RWPE2 (cell line): ENCODE results near the gene LAMB4.

ENCODE experiments used
- ATAC-seq: fragments of 200-7000 bp; cut with Tn5 transposase; 3 replicates; pipeline ENCODE4 v1.9.1; 2021; ENCODE audit warnings: low read depth
- DNase-seq: peaks from one replicate; pipeline ENCODE4 v3.0.0-alpha.2; 2020; ENCODE audit warnings: low spot score
- H3K27ac ChIP-seq: fragments of 450-650 bp; 2 replicates; pipeline ENCODE4 v1.5.1; 2017; ENCODE audit warnings: mild to moderate bottlenecking; ENCODE audit not compliant: poor library complexity, severe bottlenecking
- H3K27me3 ChIP-seq: fragments of 250-450 bp; sonication (Bioruptor Pico); 2 replicates; pipeline ENCODE4 v1.5.1; 2021; ENCODE audit warnings: mild to moderate bottlenecking, moderate library complexity; ENCODE audit not compliant: insufficient read depth, poor library complexity, severe bottlenecking
- H3K36me3 ChIP-seq: fragments of 250-450 bp; sonication (Bioruptor Pico); 2 replicates; pipeline ENCODE4 v1.5.1; 2020; ENCODE audit warnings: low read depth, mild to moderate bottlenecking, moderate library complexity
- H3K4me1 ChIP-seq: fragments of 250-450 bp; sonication (Bioruptor Pico); 2 replicates; pipeline ENCODE4 v1.5.1; 2021; ENCODE audit warnings: mild to moderate bottlenecking, moderate library complexity; ENCODE audit not compliant: insufficient read depth, poor library complexity, severe bottlenecking
- H3K4me3 ChIP-seq: fragments of 250-450 bp; sonication (Bioruptor Pico); 2 replicates; pipeline ENCODE4 v1.5.1; 2021; ENCODE audit warnings: mild to moderate bottlenecking, moderate library complexity; ENCODE audit not compliant: severe bottlenecking
- H3K9me3 ChIP-seq: fragments of 250-450 bp; sonication (Bioruptor Pico); 2 replicates; pipeline ENCODE4 v1.5.1; 2021; ENCODE audit warnings: mild to moderate bottlenecking, moderate library complexity; ENCODE audit not compliant: severe bottlenecking
- CTCF ChIP-seq: fragments of 450-650 bp; IDR thresholded peaks from one replicate; pipeline ENCODE4 v1.5.1; 2017; ENCODE audit warnings: mild to moderate bottlenecking, moderate library complexity; ENCODE audit not compliant: poor library complexity, severe bottlenecking

The LAMB4 gene

DNA sequence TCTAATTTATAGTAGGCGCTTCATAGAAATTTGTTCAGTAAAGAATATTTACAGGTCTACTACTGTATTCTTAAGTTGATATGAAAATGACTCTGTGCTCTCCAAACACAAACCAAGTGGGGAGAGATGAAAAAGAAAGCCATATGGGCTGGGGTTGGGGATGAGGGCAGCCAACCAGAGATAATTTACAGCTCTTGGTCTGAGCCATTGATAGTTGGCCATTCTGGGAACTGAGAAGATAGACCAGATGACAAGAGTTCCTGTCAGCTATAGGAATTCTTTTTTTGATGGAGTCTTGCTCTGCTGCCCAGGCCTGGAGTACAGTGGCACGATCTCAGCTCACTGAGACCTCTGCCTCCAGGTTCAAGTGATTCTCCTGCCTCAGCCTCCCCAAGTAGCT is 57.4 kb downstream of the LAMB4 start:
- no peaks in the 10 kb centered on the region for H3K36me3 ChIP-seq
- no peak overlapping the region for H3K4me3 ChIP-seq
- no peak overlapping the region for H3K27ac ChIP-seq
- no peak for DNase-seq
- H3K9me3 ChIP-seq: no peaks in the 10 kb centered on the region
- H3K4me1 ChIP-seq: no peaks in the 10 kb centered on the region
- no peak for TF ChIP-seq CTCF
- no peak for ATAC-seq
- no peaks in the 10 kb centered on the region for H3K27me3 ChIP-seq

- no peak overlapping the region for H3K27ac ChIP-seq
- H3K9me3 ChIP-seq: no peaks in the 10 kb centered on the region
- H3K27me3 ChIP-seq: no peaks in the 10 kb centered on the region
- peaks cover under 1% of the 10 kb centered on the region for H3K4me1 ChIP-seq
- no peak overlapping the region for H3K4me3 ChIP-seq
- ATAC-seq: no peak
- DNase-seq: no peak
- no peak for TF ChIP-seq CTCF
- H3K36me3 ChIP-seq: no peaks in the 10 kb centered on the region
These were observed 58.0 kb downstream of the LAMB4 start for GRCh38 chr7:108072116-108072515.

GRCh38 chr7:108071551-108071950 is 58.6 kb downstream of the LAMB4 start:
- Histone ChIP-seq H3K9me3 (no peaks in the 10 kb centered on the region), H3K27ac (no peak overlapping the region), H3K27me3 (no peaks in the 10 kb centered on the region), H3K36me3 (no peaks in the 10 kb centered on the region), H3K4me3 (no peak overlapping the region), H3K4me1 (peaks cover 6% of the 10 kb centered on the region)
- DNase-seq (no peak), ATAC-seq (no peak)
- TF ChIP-seq CTCF: no peak

DNA sequence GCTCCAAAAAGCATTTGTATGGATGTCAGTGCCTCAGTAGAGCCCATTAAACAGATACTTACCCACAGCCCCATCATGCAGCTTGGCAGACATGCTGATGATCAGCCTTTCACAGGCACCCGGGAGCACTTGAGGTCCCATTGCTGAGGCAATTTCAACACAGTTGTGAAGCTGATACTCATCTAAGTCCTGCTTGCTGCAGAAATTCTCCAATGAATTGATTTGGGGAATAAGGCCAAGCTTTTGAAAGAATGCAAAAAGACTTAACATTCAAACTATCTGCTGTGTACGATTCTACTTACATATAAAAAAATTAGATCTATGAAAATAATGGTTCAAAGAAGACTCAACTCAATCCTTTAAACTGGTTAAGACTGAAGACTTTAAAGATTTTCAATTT is 60.5 kb downstream of the LAMB4 start:
- no peak overlapping the region for H3K27ac ChIP-seq
- DNase-seq (no peak), ATAC-seq (no peak)
- H3K4me1 ChIP-seq: peaks cover 13% of the 10 kb centered on the region
- no peak overlapping the region for H3K4me3 ChIP-seq
- H3K36me3 ChIP-seq: no peaks in the 10 kb centered on the region
- TF ChIP-seq CTCF: no peak
- no peaks in the 10 kb centered on the region for H3K9me3 ChIP-seq
- H3K27me3 ChIP-seq: no peaks in the 10 kb centered on the region

GRCh38 chr7:108067844-108068243 is 62.3 kb downstream of the LAMB4 start:
- ATAC-seq: no peak
- Histone ChIP-seq H3K27me3 (no peaks in the 10 kb centered on the region), H3K27ac (no peak overlapping the region), H3K4me1 (peaks cover 13% of the 10 kb centered on the region), H3K9me3 (no peaks in the 10 kb centered on the region), H3K4me3 (no peak overlapping the region), H3K36me3 (no peaks in the 10 kb centered on the region)
- DNase-seq: no peak
- no peak for TF ChIP-seq CTCF
